Suprapubic skin (tissue), 2 donors: ENCODE data around the gene LRRFIP1.

Experiments used
- EP300 ChIP-seq: sonication (generic); formaldehyde crosslinking; IDR thresholded peaks from one replicate; pipeline ENCODE4 v1.6.1; 2017; ENCODE audit warnings: antibody characterized with exemption
- POLR2A ChIP-seq, 2 donors: fragments of 450-650 bp; IDR thresholded peaks; one replicate each; pipeline ENCODE4 v1.6.1; 2017; ENCODE audit warnings: antibody characterized with exemption in 2 of 2, mild to moderate bottlenecking in 2 of 2, moderate library complexity in 2 of 2

DNA sequence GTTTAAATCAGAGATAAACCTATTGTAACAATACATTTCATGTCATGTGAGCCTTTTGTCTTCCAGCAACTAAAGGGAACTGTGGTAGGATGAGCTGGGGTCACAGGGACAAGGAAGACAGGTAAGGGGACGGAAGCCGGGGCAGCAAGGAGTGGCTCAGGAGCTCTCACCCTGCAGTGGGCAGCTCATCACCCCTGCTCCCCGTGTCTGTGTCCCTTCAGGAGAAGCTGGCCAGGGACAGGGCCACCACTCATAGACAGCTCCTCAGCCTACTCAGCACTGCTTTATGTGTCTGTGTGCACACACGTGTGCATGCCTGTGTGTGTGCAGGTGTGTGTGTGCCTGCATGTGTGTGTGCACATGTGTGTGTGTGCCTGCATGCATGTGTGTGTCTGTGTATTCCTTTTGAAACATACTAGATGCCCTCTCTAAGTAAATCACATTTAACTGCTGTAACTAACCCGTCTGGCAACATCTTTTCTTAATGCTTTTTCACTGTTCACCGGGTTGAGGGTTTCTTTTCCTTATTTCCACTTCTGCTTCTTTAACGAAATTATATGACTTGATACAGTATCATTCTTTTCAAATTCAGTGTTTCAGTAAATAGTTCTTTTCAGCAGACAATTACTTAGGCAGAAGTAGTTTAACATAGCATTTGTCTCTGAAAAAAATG, 44.2 kb downstream of the LRRFIP1 start:
- TF ChIP-seq POLR2A (IDR thresholded peaks at IDR 0.05) (no peak), EP300 (no peak)
